Measurements from ENCODE around the gene PROM1.

GRCh38 chr4:16026160-16026761, 57.6 kb downstream of the PROM1 start:
- TF ChIP-seq, protein P1, sequence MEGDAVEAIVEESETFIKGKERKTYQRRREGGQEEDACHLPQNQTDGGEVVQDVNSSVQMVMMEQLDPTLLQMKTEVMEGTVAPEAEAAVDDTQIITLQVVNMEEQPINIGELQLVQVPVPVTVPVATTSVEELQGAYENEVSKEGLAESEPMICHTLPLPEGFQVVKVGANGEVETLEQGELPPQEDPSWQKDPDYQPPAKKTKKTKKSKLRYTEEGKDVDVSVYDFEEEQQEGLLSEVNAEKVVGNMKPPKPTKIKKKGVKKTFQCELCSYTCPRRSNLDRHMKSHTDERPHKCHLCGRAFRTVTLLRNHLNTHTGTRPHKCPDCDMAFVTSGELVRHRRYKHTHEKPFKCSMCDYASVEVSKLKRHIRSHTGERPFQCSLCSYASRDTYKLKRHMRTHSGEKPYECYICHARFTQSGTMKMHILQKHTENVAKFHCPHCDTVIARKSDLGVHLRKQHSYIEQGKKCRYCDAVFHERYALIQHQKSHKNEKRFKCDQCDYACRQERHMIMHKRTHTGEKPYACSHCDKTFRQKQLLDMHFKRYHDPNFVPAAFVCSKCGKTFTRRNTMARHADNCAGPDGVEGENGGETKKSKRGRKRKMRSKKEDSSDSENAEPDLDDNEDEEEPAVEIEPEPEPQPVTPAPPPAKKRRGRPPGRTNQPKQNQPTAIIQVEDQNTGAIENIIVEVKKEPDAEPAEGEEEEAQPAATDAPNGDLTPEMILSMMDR (IDR thresholded peaks at IDR 0.05), result peak; percentile 77 to 80 (median 78)
- TF ChIP-seq POLR2A (IDR thresholded peaks at IDR 0.05) (no peak), POLR2AphosphoS5 (IDR thresholded peaks at IDR 0.05) (no peak), EP300 (IDR thresholded peaks at IDR 0.05) (no peak)
